C4-2B (cell line): ENCODE results near the gene ERC2.

Source experiments
- H3K27ac ChIP-seq: fragments of 450-650 bp; 2 replicates; pipeline ENCODE4 v1.5.1; 2017
- CTCF ChIP-seq: fragments of 450-650 bp; conservative IDR thresholded peaks from 2 replicates; pipeline ENCODE4 v1.5.1; 2017; ENCODE audit warnings: mild to moderate bottlenecking
- ZFX ChIP-seq: fragments of 450-650 bp; IDR thresholded peaks from 2 replicates; pipeline ENCODE4 v1.6.1; 2017

The ERC2 gene

GRCh38 chr3:55647670-55648069 lies 820.6 kb downstream of the ERC2 start:
- TF ChIP-seq ZFX (no peak), CTCF (no peak)
- H3K27ac ChIP-seq, result no peak overlapping the region

- TF ChIP-seq CTCF (no peak), ZFX (no peak)
Measured at GRCh38 chr3:55647063-55647462, 821.2 kb downstream of the ERC2 start.

GRCh38 chr3:55646121-55646520 lies 822.1 kb downstream of the ERC2 start:
- TF ChIP-seq CTCF (no peak), ZFX (no peak)
- no peak overlapping the region for H3K27ac ChIP-seq

More at GRCh38 chr3:55647063-55647462, 821.2 kb downstream of the ERC2 start:
- no peak overlapping the region for H3K27ac ChIP-seq

GRCh38 chr3:55645422-55645821 lies 822.8 kb downstream of the ERC2 start:
- no peak overlapping the region for H3K27ac ChIP-seq
- TF ChIP-seq CTCF (no peak), ZFX (no peak)

GRCh38 chr3:55643283-55643682 lies 825.0 kb downstream of the ERC2 start:
- TF ChIP-seq ZFX (no peak), CTCF (no peak)

GRCh38 chr3:55641964-55642363 lies 826.3 kb downstream of the ERC2 start:
- TF ChIP-seq CTCF (no peak), ZFX (no peak)
- no peak overlapping the region for H3K27ac ChIP-seq

More at GRCh38 chr3:55643283-55643682, 825.0 kb downstream of the ERC2 start:
- H3K27ac ChIP-seq, result no peak overlapping the region

- TF ChIP-seq CTCF (no peak), ZFX (no peak)
- H3K27ac ChIP-seq, result no peak overlapping the region
Measured at GRCh38 chr3:55639896-55640765, 828.1 kb downstream of the ERC2 start.
